Ovary (tissue), 3 donors: Measurements from ENCODE around the gene SSR1.

Experiments
- POLR2A ChIP-seq: fragments of 450-650 bp; IDR thresholded peaks from one replicate; pipeline ENCODE4 v1.6.1; 2017; ENCODE audit warnings: antibody characterized with exemption, mild to moderate bottlenecking, moderate library complexity
- TF ChIP-seq, protein P1 (sequence below), 3 donors: fragments of 450-650 bp in 2 of 3; fragments of 200-600 bp in 1 of 3; IDR thresholded peaks; one replicate each; pipeline versions ENCODE4 v1.5.1 to v1.8.0; 2016 to 2022; ENCODE audit warnings: antibody characterized with exemption in 3 of 3, mild to moderate bottlenecking in 1 of 3
- donor health status: DM: no; HTN: no; CAD: no.

DNA sequence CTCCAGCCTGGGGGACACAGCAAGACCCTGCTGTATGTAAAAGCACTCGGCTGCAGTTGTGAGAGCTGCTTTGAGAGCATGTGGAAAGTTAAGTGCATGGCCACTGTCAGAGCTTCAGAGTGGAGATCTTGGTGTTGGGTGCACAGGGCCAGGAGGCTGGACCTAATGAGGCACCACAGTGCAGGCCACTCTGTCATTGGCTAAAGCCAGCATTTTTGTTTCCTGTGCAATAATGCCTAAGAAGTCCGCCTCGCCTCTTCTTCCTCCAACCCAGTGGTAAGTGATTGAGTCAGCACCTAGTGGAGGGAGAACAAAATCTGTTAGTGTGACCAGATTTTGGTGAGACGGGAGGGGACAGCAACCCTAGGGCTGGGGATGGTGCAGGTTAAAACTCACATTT is 60.6 kb downstream of the SSR1 start:
- TF ChIP-seq, protein P1, sequence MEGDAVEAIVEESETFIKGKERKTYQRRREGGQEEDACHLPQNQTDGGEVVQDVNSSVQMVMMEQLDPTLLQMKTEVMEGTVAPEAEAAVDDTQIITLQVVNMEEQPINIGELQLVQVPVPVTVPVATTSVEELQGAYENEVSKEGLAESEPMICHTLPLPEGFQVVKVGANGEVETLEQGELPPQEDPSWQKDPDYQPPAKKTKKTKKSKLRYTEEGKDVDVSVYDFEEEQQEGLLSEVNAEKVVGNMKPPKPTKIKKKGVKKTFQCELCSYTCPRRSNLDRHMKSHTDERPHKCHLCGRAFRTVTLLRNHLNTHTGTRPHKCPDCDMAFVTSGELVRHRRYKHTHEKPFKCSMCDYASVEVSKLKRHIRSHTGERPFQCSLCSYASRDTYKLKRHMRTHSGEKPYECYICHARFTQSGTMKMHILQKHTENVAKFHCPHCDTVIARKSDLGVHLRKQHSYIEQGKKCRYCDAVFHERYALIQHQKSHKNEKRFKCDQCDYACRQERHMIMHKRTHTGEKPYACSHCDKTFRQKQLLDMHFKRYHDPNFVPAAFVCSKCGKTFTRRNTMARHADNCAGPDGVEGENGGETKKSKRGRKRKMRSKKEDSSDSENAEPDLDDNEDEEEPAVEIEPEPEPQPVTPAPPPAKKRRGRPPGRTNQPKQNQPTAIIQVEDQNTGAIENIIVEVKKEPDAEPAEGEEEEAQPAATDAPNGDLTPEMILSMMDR (IDR thresholded peaks at IDR 0.05): no peak
- no peak for TF ChIP-seq POLR2A
